Prostate gland (tissue), 2 donors: Measurements from ENCODE around the gene NCAM1. TPM values are rescaled to one million over a fixed set of nuclear protein-coding genes. Genes with fewer than 3 reads are reported as not detected.

Experiments
- DNase-seq: peaks from one replicate; pipeline ENCODE4 v3.0.0-alpha.2; 2019; ENCODE audit warnings: low spot score
- H3K27ac ChIP-seq, 2 donors: fragments of 200-600 bp; sonication (generic); 2 replicates each; pipeline ENCODE4 v1.5.1; 2017 to 2019
- H3K27me3 ChIP-seq: fragments of 200-600 bp; sonication (generic); replicated peaks from 2 replicates; pipeline ENCODE4 v1.5.1; 2019; ENCODE audit not compliant: insufficient read depth
- H3K36me3 ChIP-seq, 2 donors: fragments of 200-600 bp; sonication (generic); 1 replicate in 1 of 2; 2 replicates in 1 of 2; pipeline versions ENCODE4 v1.5.1 to v1.8.1; 2017 to 2019
- H3K4me1 ChIP-seq: fragments of 200-600 bp; sonication (generic); replicated peaks from 2 replicates; pipeline ENCODE4 v1.5.1; 2019
- H3K4me3 ChIP-seq, 2 donors: fragments of 200-600 bp; sonication (generic); 2 replicates each; pipeline ENCODE4 v1.5.1; 2017 to 2019
- H3K9me3 ChIP-seq: fragments of 200-600 bp; sonication (generic); 2 replicates; pipeline ENCODE4 v1.5.1; 2017
- CTCF ChIP-seq, 4 experiments: fragments of 200-600 bp in 2 of 4; fragments of 450-650 bp in 2 of 4; sonication (generic) in 2 of 4; IDR thresholded peaks; 1 replicate in 3 of 4; 2 replicates in 1 of 4; pipeline ENCODE4 v1.5.1; 2016 to 2019; ENCODE audit warnings: antibody characterized with exemption in 4 of 4, mild to moderate bottlenecking in 2 of 4, moderate library complexity in 2 of 4
- POLR2A ChIP-seq: fragments of 450-650 bp; IDR thresholded peaks from one replicate; pipeline ENCODE4 v1.6.1; 2016; ENCODE audit warnings: antibody characterized with exemption, mild to moderate bottlenecking
- POLR2AphosphoS5 ChIP-seq: sonication (generic); formaldehyde crosslinking; IDR thresholded peaks from one replicate; pipeline ENCODE4 v1.6.1; 2017; ENCODE audit warnings: antibody characterized with exemption
- WGBS: methylation state at CpG from one replicate; pipeline ENCODE4 v1.1.5; 2018; 5-methylcytosine and 5-hydroxymethylcytosine counted together
- intact Hi-C: fragments of 100-400 bp; cut with DNase I; formaldehyde crosslinking; loops from one replicate; pipeline ENCODE4 v1.14.2; 2022
- total RNA-seq, 2 donors: library from RNA; depleted of rRNA; stranded (reverse); fragments of >200 nt; gene quantifications; one replicate each; pipeline ENCODE4 v1.1.0, GENCODE V29; 2016

Gene NCAM1
- total RNA-seq, 2 donors from 2014 or later, result 3.8 to 39.7 TPM

GRCh38 chr11:113082341-113082955 is 121.2 kb downstream of the NCAM1 start:
- H3K36me3 ChIP-seq, result no peaks in the 10 kb centered on the region
- no peaks in the 10 kb centered on the region for H3K9me3 ChIP-seq
- no peaks in the 10 kb centered on the region for H3K4me1 ChIP-seq
- no peaks in the 10 kb centered on the region for H3K27me3 ChIP-seq
- H3K4me3 ChIP-seq, result no peak overlapping the region
- DNase-seq, result no peak
- 38% methylated on average over 12 of the region's 12 CpGs for WGBS
- intact Hi-C loops, result no loop called here
- TF ChIP-seq POLR2A (no peak), CTCF (IDR thresholded peaks at IDR 0.05) (no peak), POLR2AphosphoS5 (no peak)
- H3K27ac ChIP-seq, result no peak overlapping the region

DNA sequence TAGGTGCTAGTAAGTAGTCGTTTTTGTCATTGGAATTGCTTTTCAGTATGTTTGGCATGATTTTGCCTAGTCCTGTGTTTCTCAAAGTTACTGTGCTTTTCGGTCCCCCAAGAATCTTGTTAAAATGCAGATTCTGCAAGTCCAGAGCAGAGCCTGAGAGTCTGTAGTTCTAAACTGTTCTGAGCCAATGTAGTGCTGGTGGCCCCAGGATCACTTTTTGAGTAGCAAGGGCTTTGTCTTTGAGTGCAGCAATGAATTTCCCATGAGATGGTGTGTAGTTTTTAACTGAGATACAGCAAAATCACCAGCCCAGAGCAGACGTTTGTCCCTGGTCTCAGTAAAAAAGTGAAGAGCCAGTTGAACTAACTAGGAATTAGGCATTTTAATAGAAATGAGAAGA is 122.4 kb downstream of the NCAM1 start:
- no peak for DNase-seq
- Histone ChIP-seq H3K4me1 (no peaks in the 10 kb centered on the region), H3K36me3 (no peaks in the 10 kb centered on the region), H3K4me3 (no peak overlapping the region), H3K9me3 (no peaks in the 10 kb centered on the region), H3K27me3 (no peaks in the 10 kb centered on the region), H3K27ac (no peak overlapping the region)
- WGBS, result 70% methylated on average over 3 of the region's 3 CpGs
- intact Hi-C loops, result no loop called here
- TF ChIP-seq POLR2A (no peak), POLR2AphosphoS5 (no peak), CTCF (IDR thresholded peaks at IDR 0.05) (no peak)

- no peaks in the 10 kb centered on the region for H3K36me3 ChIP-seq
- TF ChIP-seq CTCF (IDR thresholded peaks at IDR 0.05), result no peak
- TF ChIP-seq POLR2AphosphoS5, result no peak
- TF ChIP-seq POLR2A, result no peak
- intact Hi-C loops, result no loop called here
Observed at GRCh38 chr11:113084297-113084696, 123.1 kb downstream of the NCAM1 start.

GRCh38 chr11:113085446-113085845 is 124.2 kb downstream of the NCAM1 start:
- no peaks in the 10 kb centered on the region for H3K36me3 ChIP-seq
- TF ChIP-seq POLR2AphosphoS5 (no peak), POLR2A (no peak), CTCF (IDR thresholded peaks at IDR 0.05) (no peak)
- H3K27ac ChIP-seq, result no peak overlapping the region
- H3K4me1 ChIP-seq, result no peaks in the 10 kb centered on the region
- H3K9me3 ChIP-seq, result no peaks in the 10 kb centered on the region
- no peak for DNase-seq
- WGBS, result 69% methylated on average over 3 of the region's 3 CpGs
- intact Hi-C loops, result no loop called here
- no peak overlapping the region for H3K4me3 ChIP-seq
- no peaks in the 10 kb centered on the region for H3K27me3 ChIP-seq

More at GRCh38 chr11:113084297-113084696, 123.1 kb downstream of the NCAM1 start:
- WGBS, result 94% methylated on average over 4 of the region's 4 CpGs
- DNase-seq, result no peak
- Histone ChIP-seq H3K27me3 (no peaks in the 10 kb centered on the region), H3K4me1 (no peaks in the 10 kb centered on the region), H3K9me3 (no peaks in the 10 kb centered on the region), H3K4me3 (no peak overlapping the region), H3K27ac (no peak overlapping the region)

- no peak overlapping the region for H3K4me3 ChIP-seq
- no peaks in the 10 kb centered on the region for H3K4me1 ChIP-seq
- TF ChIP-seq POLR2A (no peak), CTCF (IDR thresholded peaks at IDR 0.05) (no peak), POLR2AphosphoS5 (no peak)
- no peak for DNase-seq
- no peaks in the 10 kb centered on the region for H3K9me3 ChIP-seq
- H3K27ac ChIP-seq, result no peak overlapping the region
- intact Hi-C loops, result no loop called here
- no peaks in the 10 kb centered on the region for H3K27me3 ChIP-seq
- H3K36me3 ChIP-seq, result no peaks in the 10 kb centered on the region
- 89% methylated on average over 4 of the region's 4 CpGs for WGBS
Observed at GRCh38 chr11:113087706-113088105, 126.5 kb downstream of the NCAM1 start.
